ENCODE measurements around the gene CGREF1.

The CGREF1 gene

GRCh38 chr2:27118525-27119329 lies at the start of gene CGREF1:
CGREF1 (minus strand) TSS chr2:27119128; CDS start chr2:27104366, 14,762 bp downstream.
- no peak for FAIRE-seq

- no peak for FAIRE-seq
Measured at GRCh38 chr2:27164960-27165763, 46.2 kb upstream of the CGREF1 start.

GRCh38 chr2:27162151-27163121 lies 43.5 kb upstream of the CGREF1 start:
- no peak for FAIRE-seq

GRCh38 chr2:27160191-27160590 lies 41.3 kb upstream of the CGREF1 start:
- FAIRE-seq = no peak

- FAIRE-seq = no peak
Measured at GRCh38 chr2:27159271-27159670, 40.3 kb upstream of the CGREF1 start.

- FAIRE-seq = no peak
Measured at GRCh38 chr2:27158468-27158867, 39.5 kb upstream of the CGREF1 start.

- FAIRE-seq = no peak
Measured at GRCh38 chr2:27155069-27155520, 36.2 kb upstream of the CGREF1 start.

- FAIRE-seq = no peak
Measured at GRCh38 chr2:27154488-27154887, 35.6 kb upstream of the CGREF1 start.

- FAIRE-seq = no peak
Measured at GRCh38 chr2:27152796-27153464, 34.0 kb upstream of the CGREF1 start.

- no peak for FAIRE-seq
Measured at GRCh38 chr2:27152102-27152795, 33.3 kb upstream of the CGREF1 start.

GRCh38 chr2:27150639-27151230 lies 31.8 kb upstream of the CGREF1 start:
- FAIRE-seq = no peak

- FAIRE-seq = no peak
Measured at GRCh38 chr2:27149570-27150405, 30.9 kb upstream of the CGREF1 start.

GRCh38 chr2:27148801-27149439 lies 30.0 kb upstream of the CGREF1 start, which contains the start of gene TCF23:
TCF23 (plus strand) TSS chr2:27149004; CDS start chr2:27149134, 130 bp downstream.
- FAIRE-seq = no peak

GRCh38 chr2:27147935-27148334 lies 29.0 kb upstream of the CGREF1 start:
- FAIRE-seq = no peak

GRCh38 chr2:27145682-27146081 lies 26.8 kb upstream of the CGREF1 start:
- no peak for FAIRE-seq

GRCh38 chr2:27143285-27143684 lies 24.4 kb upstream of the CGREF1 start:
- no peak for FAIRE-seq

GRCh38 chr2:27139310-27139709 lies 20.4 kb upstream of the CGREF1 start, which contains the start of gene PRR30:
PRR30 (minus strand) TSS chr2:27139410; CDS start chr2:27138329, 1,081 bp downstream.
- FAIRE-seq = no peak

GRCh38 chr2:27138111-27138510 lies 19.2 kb upstream of the CGREF1 start:
- no peak for FAIRE-seq

GRCh38 chr2:27137322-27137935 lies 18.5 kb upstream of the CGREF1 start:
- no peak for FAIRE-seq

Data from A204.1 (cell line).